Fibroblast of lung (primary cell): ENCODE data around the gene MACROD2. TPM values are rescaled to one million over a fixed set of nuclear protein-coding genes. Genes with fewer than 3 reads are reported as not detected.

Experiments used
- DNase-seq, 2 donors: peaks; one replicate each; pipeline versions ENCODE4 v3.0.0 to v3.0.0-alpha.2; 2010; ENCODE audit warnings: low read depth in 2 of 2
- H2AFZ ChIP-seq: 2 replicates; pipeline ENCODE4 v1.5.1; 2012; ENCODE audit warnings: low read length, control low read depth, inconsistent platforms
- H3K27ac ChIP-seq: 2 replicates; pipeline ENCODE4 v1.5.1; 2011; ENCODE audit warnings: low read length, control low read depth; ENCODE audit not compliant: insufficient read depth
- H3K27me3 ChIP-seq: 2 replicates; pipeline ENCODE4 v1.5.1; 2011; ENCODE audit warnings: mild to moderate bottlenecking, low read length; ENCODE audit not compliant: control insufficient read depth, insufficient read depth
- H3K36me3 ChIP-seq: 2 replicates; pipeline ENCODE4 v1.5.1; 2011; ENCODE audit warnings: low read length; ENCODE audit not compliant: control insufficient read depth, insufficient read depth
- H3K4me1 ChIP-seq: 2 replicates; pipeline ENCODE4 v1.5.1; 2011; ENCODE audit warnings: low read length; ENCODE audit not compliant: control insufficient read depth, insufficient read depth; ENCODE audit errors: extremely low read depth
- H3K4me2 ChIP-seq: 2 replicates; pipeline ENCODE4 v1.5.1; 2011; ENCODE audit warnings: low read length, control low read depth; ENCODE audit not compliant: insufficient read depth; ENCODE audit errors: extremely low read depth
- H3K4me3 ChIP-seq, 4 experiments: fragments of 200-600 bp in 1 of 4; sonication (generic) in 1 of 4; replicated peaks in 1 of 4; 2 replicates each; pipeline ENCODE4 v1.5.1; 2011 to 2016; ENCODE audit warnings: low read length in 4 of 4, low read depth in 3 of 4, mild to moderate bottlenecking in 3 of 4, control low read depth in 2 of 4, inconsistent platforms in 1 of 4, mixed read lengths in 1 of 4; ENCODE audit not compliant: insufficient read depth in 1 of 4; ENCODE audit errors: control extremely low read depth in 1 of 4
- H3K79me2 ChIP-seq: 2 replicates; pipeline ENCODE4 v1.5.1; 2012; ENCODE audit warnings: mild to moderate bottlenecking, low read length, inconsistent platforms; ENCODE audit not compliant: control insufficient read depth, insufficient read depth
- H3K9ac ChIP-seq: 2 replicates; pipeline ENCODE4 v1.5.1; 2011; ENCODE audit warnings: mild to moderate bottlenecking, low read length, control low read depth; ENCODE audit not compliant: insufficient read depth
- H3K9me3 ChIP-seq: 2 replicates; pipeline ENCODE4 v1.5.1; 2012; ENCODE audit warnings: low read depth, low read length; ENCODE audit not compliant: control insufficient read depth, insufficient read depth
- H4K20me1 ChIP-seq: 2 replicates; pipeline ENCODE4 v1.5.1; 2011; ENCODE audit warnings: low read length; ENCODE audit not compliant: control insufficient read depth, insufficient read depth; ENCODE audit errors: extremely low read depth
- EZH2 ChIP-seq: IDR thresholded peaks from 2 replicates; pipeline ENCODE4 v1.5.1; 2012; ENCODE audit warnings: low read length, control low read depth, mild to moderate bottlenecking; ENCODE audit errors: missing control alignments
- polyA plus RNA-seq, 2 donors: library from polyadenylated mRNA; depleted of rRNA in 1 of 2; stranded (reverse) in 1 of 2; unstranded in 1 of 2; fragments of >200 nt; gene quantifications; 2 replicates each; pipeline ENCODE4 v1.2.1, GENCODE V29; 2011 to 2012; ENCODE audit warnings: missing spikeins in 1 of 2
- total RNA-seq: library from RNA; depleted of rRNA; stranded (reverse); fragments of >200 nt; gene quantifications from 2 replicates; pipeline ENCODE4 v1.2.1, GENCODE V29; 2014
- TF ChIP-seq, protein P1 (sequence below), 2 donors: IDR thresholded peaks in 1 of 2; conservative IDR thresholded peaks in 1 of 2; 1 replicate in 1 of 2; 2 replicates in 1 of 2; pipeline ENCODE4 v1.5.1; 2011 to 2012; ENCODE audit warnings: low read length in 2 of 2, control low read depth in 1 of 2, inconsistent platforms in 1 of 2, low read depth in 1 of 2, mild to moderate bottlenecking in 1 of 2

The MACROD2 gene
- total and polyA plus RNA-seq, 2 donors (not counting 1 experiment from before 2014, with no cell fraction given) = 0.54 to 1.7 TPM

DNA sequence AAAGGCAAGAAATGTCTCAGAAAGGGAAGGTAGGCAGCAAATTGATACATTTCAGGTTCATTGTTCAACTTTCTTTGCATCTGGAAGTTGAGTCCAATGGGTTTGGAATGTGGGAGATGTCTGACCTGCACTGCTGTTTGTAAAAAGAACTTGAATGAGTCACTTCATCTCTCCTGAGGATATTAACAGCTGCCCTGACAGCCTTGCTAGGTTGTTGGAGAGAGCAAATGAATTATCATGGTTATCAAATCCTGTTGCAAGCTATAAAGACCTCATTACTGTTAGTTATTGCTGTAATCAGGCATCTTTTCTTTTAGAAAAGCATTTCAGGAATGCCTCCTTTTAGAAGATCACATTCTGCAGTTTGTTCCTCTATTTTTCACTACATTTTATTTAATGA lies 365.1 kb downstream of the MACROD2 start:
- H3K36me3 ChIP-seq = no peaks in the 10 kb centered on the region
- no peaks in the 10 kb centered on the region for H3K27me3 ChIP-seq
- TF ChIP-seq, protein P1, sequence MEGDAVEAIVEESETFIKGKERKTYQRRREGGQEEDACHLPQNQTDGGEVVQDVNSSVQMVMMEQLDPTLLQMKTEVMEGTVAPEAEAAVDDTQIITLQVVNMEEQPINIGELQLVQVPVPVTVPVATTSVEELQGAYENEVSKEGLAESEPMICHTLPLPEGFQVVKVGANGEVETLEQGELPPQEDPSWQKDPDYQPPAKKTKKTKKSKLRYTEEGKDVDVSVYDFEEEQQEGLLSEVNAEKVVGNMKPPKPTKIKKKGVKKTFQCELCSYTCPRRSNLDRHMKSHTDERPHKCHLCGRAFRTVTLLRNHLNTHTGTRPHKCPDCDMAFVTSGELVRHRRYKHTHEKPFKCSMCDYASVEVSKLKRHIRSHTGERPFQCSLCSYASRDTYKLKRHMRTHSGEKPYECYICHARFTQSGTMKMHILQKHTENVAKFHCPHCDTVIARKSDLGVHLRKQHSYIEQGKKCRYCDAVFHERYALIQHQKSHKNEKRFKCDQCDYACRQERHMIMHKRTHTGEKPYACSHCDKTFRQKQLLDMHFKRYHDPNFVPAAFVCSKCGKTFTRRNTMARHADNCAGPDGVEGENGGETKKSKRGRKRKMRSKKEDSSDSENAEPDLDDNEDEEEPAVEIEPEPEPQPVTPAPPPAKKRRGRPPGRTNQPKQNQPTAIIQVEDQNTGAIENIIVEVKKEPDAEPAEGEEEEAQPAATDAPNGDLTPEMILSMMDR (conservative IDR thresholded peaks at IDR 0.05 in 1 of 2, IDR thresholded peaks at IDR 0.05 in 1 of 2; ENCODE audit: low read depth in 1 of 2, low read length in 2 of 2) = no peak
- TF ChIP-seq EZH2 = no peak
- no peak overlapping the region for H3K4me2 ChIP-seq
- H4K20me1 ChIP-seq = no peaks in the 10 kb centered on the region
- DNase-seq = no peak
- no peaks in the 10 kb centered on the region for H3K79me2 ChIP-seq
- H3K9ac ChIP-seq = no peak overlapping the region
- H3K4me1 ChIP-seq = no peaks in the 10 kb centered on the region
- H2AFZ ChIP-seq = no peak overlapping the region
- H3K4me3 ChIP-seq = no peak overlapping the region
- no peak overlapping the region for H3K27ac ChIP-seq
- H3K9me3 ChIP-seq = no peaks in the 10 kb centered on the region

DNA sequence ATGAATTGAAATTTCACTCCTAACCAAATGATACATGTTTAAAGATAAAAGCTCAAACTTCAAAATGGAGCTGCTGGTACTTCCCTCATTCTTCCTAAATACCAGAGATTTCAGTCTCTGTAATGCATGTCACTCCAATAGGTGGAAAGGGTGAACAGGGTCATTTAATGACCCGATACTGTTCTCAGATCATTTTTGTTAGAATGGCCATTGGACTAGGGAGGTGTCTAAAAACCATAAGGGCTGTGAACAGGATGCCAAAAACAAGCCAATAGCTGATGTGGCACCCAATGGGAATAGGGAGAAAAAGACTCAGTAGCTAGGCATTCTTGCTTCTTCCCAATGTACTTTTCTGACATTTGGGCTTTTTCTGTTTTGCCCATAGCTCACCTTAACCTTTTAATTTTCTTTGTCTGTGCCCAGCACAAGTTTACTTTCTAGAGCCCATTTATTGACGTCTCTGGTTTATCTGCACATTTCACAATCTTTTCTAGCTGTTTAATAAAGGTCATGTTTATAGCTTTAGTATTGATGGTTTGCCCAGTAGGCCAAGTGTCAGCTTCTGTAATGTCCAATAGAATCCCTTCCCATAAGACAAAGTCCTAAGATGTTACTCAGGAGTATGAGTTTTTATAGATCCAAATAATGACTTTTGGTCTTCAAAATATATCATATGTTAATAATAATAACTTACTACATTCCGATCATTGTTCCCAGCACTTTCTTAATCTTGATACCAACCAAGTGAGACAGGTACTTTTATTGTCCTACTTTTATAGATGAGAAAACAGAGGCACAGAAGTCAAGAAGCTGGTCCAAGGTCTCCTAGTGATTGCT lies 366.4 kb downstream of the MACROD2 start:
- no peak overlapping the region for H3K4me3 ChIP-seq
- H2AFZ ChIP-seq = no peak overlapping the region
- H3K27ac ChIP-seq = no peak overlapping the region
- peak in 1 of 2 donors; percentile 37 for DNase-seq
- no peak overlapping the region for H3K4me2 ChIP-seq
- TF ChIP-seq, protein P1 (conservative IDR thresholded peaks at IDR 0.05 in 1 of 2, IDR thresholded peaks at IDR 0.05 in 1 of 2; ENCODE audit: low read depth in 1 of 2, low read length in 2 of 2) = no peak
- no peaks in the 10 kb centered on the region for H3K27me3 ChIP-seq
- no peaks in the 10 kb centered on the region for H3K79me2 ChIP-seq
- H4K20me1 ChIP-seq = no peaks in the 10 kb centered on the region
- H3K36me3 ChIP-seq = no peaks in the 10 kb centered on the region
- H3K4me1 ChIP-seq = no peaks in the 10 kb centered on the region
- no peaks in the 10 kb centered on the region for H3K9me3 ChIP-seq
- no peak overlapping the region for H3K9ac ChIP-seq

DNA sequence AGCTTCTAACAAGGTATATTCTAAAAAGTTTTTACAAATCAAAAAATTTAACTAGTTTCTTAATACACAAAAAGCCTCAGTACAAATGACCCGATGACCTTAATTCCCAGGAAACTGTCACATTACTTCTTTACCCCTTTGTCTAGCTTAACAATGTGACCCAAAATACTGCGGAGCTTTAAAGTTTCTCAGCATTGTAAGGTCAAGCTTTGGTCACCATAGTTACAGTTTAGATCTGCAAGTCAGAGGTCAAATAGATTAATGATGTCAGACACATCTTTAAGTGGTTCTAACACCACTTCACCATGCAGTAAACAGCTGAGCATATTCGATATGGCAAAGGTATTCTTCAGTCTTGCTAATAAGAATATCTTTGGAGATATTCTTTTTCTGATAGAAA lies 378.9 kb downstream of the MACROD2 start:
- Histone ChIP-seq H3K9me3 (no peaks in the 10 kb centered on the region), H3K9ac (no peak overlapping the region), H3K4me3 (no peak overlapping the region), H2AFZ (no peak overlapping the region), H3K4me1 (no peaks in the 10 kb centered on the region), H4K20me1 (no peaks in the 10 kb centered on the region), H3K79me2 (no peaks in the 10 kb centered on the region), H3K4me2 (no peak overlapping the region), H3K27me3 (no peaks in the 10 kb centered on the region), H3K27ac (no peak overlapping the region), H3K36me3 (no peaks in the 10 kb centered on the region)
- DNase-seq = no peak
- no peak for TF ChIP-seq EZH2
- TF ChIP-seq, protein P1 (conservative IDR thresholded peaks at IDR 0.05 in 1 of 2, IDR thresholded peaks at IDR 0.05 in 1 of 2; ENCODE audit: low read depth in 1 of 2, low read length in 2 of 2) = no peak
